GM12872 (cell line): ENCODE results near the gene PRDM1.
A peak's percentile ranks its signal among the peaks of the same experiment; 100 is the strongest.

Experiments used
- CTCF ChIP-seq: IDR thresholded peaks from 3 replicates; pipeline ENCODE4 v1.5.1; 2011; ENCODE audit warnings: low read depth, mild to moderate bottlenecking, low read length, moderate library complexity; ENCODE audit not compliant: insufficient read depth

Gene PRDM1

GRCh38 chr6:106087548-106088325 lies 1.6 kb downstream of the PRDM1 start:
- no peak for TF ChIP-seq CTCF

GRCh38 chr6:106090001-106090400 lies 3.9 kb downstream of the PRDM1 start:
- peak; percentile 24; the same call in 1 of the 3 replicates for TF ChIP-seq CTCF

GRCh38 chr6:106092279-106092678 lies 6.1 kb downstream of the PRDM1 start:
- no peak for TF ChIP-seq CTCF

- TF ChIP-seq CTCF = no peak
These were observed 8.3 kb downstream of the PRDM1 start for GRCh38 chr6:106094261-106094963.

DNA sequence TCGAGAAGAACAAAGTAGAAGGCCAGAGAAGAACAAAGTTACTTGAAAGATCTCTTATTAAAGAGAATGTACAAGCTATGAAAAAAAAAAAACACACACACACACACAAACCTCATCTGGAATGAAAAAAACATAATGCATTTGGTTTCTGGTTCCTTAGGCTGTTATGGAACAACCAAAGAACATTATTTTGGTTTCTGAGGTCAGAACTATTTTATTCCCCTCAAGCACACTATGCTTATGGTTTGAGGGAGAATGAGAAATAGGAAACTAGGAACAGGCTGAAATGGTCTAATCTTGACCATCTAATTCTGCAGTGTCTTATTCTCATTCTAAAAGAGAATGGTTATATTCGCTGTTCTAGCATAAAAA lies 8.8 kb downstream of the PRDM1 start:
- no peak for TF ChIP-seq CTCF

- TF ChIP-seq CTCF = no peak
These were observed 11.5 kb downstream of the PRDM1 start for GRCh38 chr6:106097411-106098231.
